H9 (cell line): ENCODE results near the gene CREG1. TPM values are rescaled to one million over a fixed set of nuclear protein-coding genes. Genes with fewer than 3 reads are reported as not detected.

Experiments
- DNase-seq: peaks from one replicate; pipeline ENCODE4 v3.0.0-alpha.2; 2017
- H2AFZ ChIP-seq: one replicate; pipeline ENCODE4 v1.6.1; 2013; ENCODE audit warnings: mild to moderate bottlenecking, low read length, control low read depth, moderate library complexity
- H2AK5ac ChIP-seq: 2 replicates; pipeline ENCODE4 v1.6.1; 2013; ENCODE audit warnings: low read length, control low read depth, mixed read lengths; ENCODE audit not compliant: insufficient read length
- H2BK120ac ChIP-seq: one replicate; pipeline ENCODE4 v1.6.1; 2013; ENCODE audit warnings: low read depth, mild to moderate bottlenecking, low read length, control low read depth, inconsistent platforms; ENCODE audit not compliant: poor library complexity, severe bottlenecking
- H2BK12ac ChIP-seq: 2 replicates; pipeline ENCODE4 v1.6.1; 2013; ENCODE audit warnings: low read length, control low read depth, mixed read lengths, low read depth; ENCODE audit not compliant: insufficient read length
- H2BK15ac ChIP-seq: 2 replicates; pipeline ENCODE4 v1.6.1; 2013; ENCODE audit warnings: low read depth, low read length, control low read depth
- H2BK20ac ChIP-seq: one replicate; pipeline ENCODE4 v1.6.1; 2013; ENCODE audit warnings: low read depth, mild to moderate bottlenecking, low read length, control low read depth, inconsistent platforms; ENCODE audit not compliant: poor library complexity, severe bottlenecking
- H2BK5ac ChIP-seq: 2 replicates; pipeline ENCODE4 v1.6.1; 2013; ENCODE audit warnings: low read length, control low read depth, mixed read lengths; ENCODE audit not compliant: insufficient read length
- H3K14ac ChIP-seq: 2 replicates; pipeline ENCODE4 v1.6.1; 2013; ENCODE audit warnings: low read length, control low read depth; ENCODE audit not compliant: insufficient read depth
- H3K18ac ChIP-seq: 2 replicates; pipeline ENCODE4 v1.6.1; 2013; ENCODE audit warnings: low read depth, mild to moderate bottlenecking, mixed read lengths, low read length, control low read depth; ENCODE audit not compliant: insufficient read length
- H3K23ac ChIP-seq: 2 replicates; pipeline ENCODE4 v1.6.1; 2013; ENCODE audit warnings: low read length, control low read depth, mixed read lengths, low read depth; ENCODE audit not compliant: insufficient read length
- H3K23me2 ChIP-seq: 2 replicates; pipeline ENCODE4 v1.6.1; 2013; ENCODE audit warnings: low read depth, mild to moderate bottlenecking, mixed read lengths, low read length, control low read depth; ENCODE audit not compliant: insufficient read length, poor library complexity, severe bottlenecking
- H3K27ac ChIP-seq: 2 replicates; pipeline ENCODE4 v1.5.1; 2013; ENCODE audit warnings: low read length, control low read depth, mixed read lengths, low read depth; ENCODE audit not compliant: insufficient read length
- H3K27me3 ChIP-seq: 2 replicates; pipeline ENCODE4 v1.6.1; 2013; ENCODE audit warnings: low read length, control low read depth, inconsistent platforms; ENCODE audit not compliant: insufficient read depth
- H3K4ac ChIP-seq: 2 replicates; pipeline ENCODE4 v1.6.1; 2013; ENCODE audit warnings: low read depth, mild to moderate bottlenecking, control low read depth, inconsistent platforms, low read length, moderate library complexity
- H3K4me1 ChIP-seq: 2 replicates; pipeline ENCODE4 v1.6.1; 2013; ENCODE audit warnings: low read length, control low read depth, inconsistent platforms; ENCODE audit not compliant: insufficient read depth
- H3K4me2 ChIP-seq: 2 replicates; pipeline ENCODE4 v1.6.1; 2013; ENCODE audit warnings: low read length, control low read depth, mixed read lengths; ENCODE audit not compliant: insufficient read length, insufficient read depth
- H3K56ac ChIP-seq: 2 replicates; pipeline ENCODE4 v1.6.1; 2013; ENCODE audit warnings: low read depth, mild to moderate bottlenecking, mixed read lengths, low read length, control low read depth; ENCODE audit not compliant: insufficient read length
- H3K79me1 ChIP-seq: 2 replicates; pipeline ENCODE4 v1.6.1; 2013; ENCODE audit warnings: low read depth, mild to moderate bottlenecking, moderate library complexity, low read length, control low read depth, inconsistent platforms; ENCODE audit not compliant: insufficient read depth, poor library complexity, severe bottlenecking
- H3K79me2 ChIP-seq: 2 replicates; pipeline ENCODE4 v1.6.1; 2013; ENCODE audit warnings: low read length, control low read depth, inconsistent platforms; ENCODE audit not compliant: insufficient read depth
- H3K9ac ChIP-seq: 2 replicates; pipeline ENCODE4 v1.6.1; 2013; ENCODE audit warnings: low read length, control low read depth, mixed read lengths; ENCODE audit not compliant: insufficient read length; ENCODE audit errors: extremely low read depth
- H3K9me3 ChIP-seq: one replicate; pipeline ENCODE4 v1.6.1; 2013; ENCODE audit warnings: low read depth, low read length, inconsistent platforms; ENCODE audit not compliant: control insufficient read depth
- H3T11ph ChIP-seq: one replicate; pipeline ENCODE4 v1.6.1; 2013; ENCODE audit warnings: mild to moderate bottlenecking, low read length, control low read depth, inconsistent platforms
- H4K20me1 ChIP-seq: one replicate; pipeline ENCODE4 v1.6.1; 2013; ENCODE audit not compliant: control insufficient read depth, insufficient read length, insufficient read depth
- H4K5ac ChIP-seq: 2 replicates; pipeline ENCODE4 v1.6.1; 2013; ENCODE audit warnings: low read depth, mild to moderate bottlenecking, mixed read lengths, low read length, control low read depth; ENCODE audit not compliant: insufficient read length
- H4K8ac ChIP-seq: replicated peaks from 2 replicates; pipeline ENCODE4 v1.6.1; 2013; ENCODE audit warnings: low read length, control low read depth, mixed read lengths, low read depth; ENCODE audit not compliant: insufficient read length
- H4K91ac ChIP-seq: 2 replicates; pipeline ENCODE4 v1.6.1; 2013; ENCODE audit warnings: low read depth, mild to moderate bottlenecking, moderate library complexity, mixed read lengths, low read length, control low read depth; ENCODE audit not compliant: insufficient read length
- H3K27ac Mint-ChIP-seq, 3 experiments: 2 replicates in 2 of 3; 3 replicates in 1 of 3; pipeline ENCODE4 v1.8.0; 2020 to 2021; ENCODE audit warnings: mixed read lengths in 3 of 3, mild to moderate bottlenecking in 1 of 3, moderate library complexity in 1 of 3
- H3K27me3 Mint-ChIP-seq: 2 replicates; pipeline ENCODE4 v1.8.0; 2021; ENCODE audit warnings: low read depth, mild to moderate bottlenecking, moderate library complexity, mixed read lengths
- H3K36me3 Mint-ChIP-seq, 3 experiments: 2 replicates in 2 of 3; 3 replicates in 1 of 3; pipeline ENCODE4 v1.8.0; 2020 to 2021; ENCODE audit warnings: low read depth in 3 of 3, mixed read lengths in 3 of 3; ENCODE audit not compliant: insufficient read depth in 1 of 3
- H3K4me1 Mint-ChIP-seq, 2 experiments: 2 replicates each; pipeline ENCODE4 v1.8.0; 2020; ENCODE audit warnings: mixed read lengths in 2 of 2
- H3K4me3 Mint-ChIP-seq, 2 experiments: 2 replicates in 1 of 2; 3 replicates in 1 of 2; pipeline ENCODE4 v1.8.0; 2020 to 2021; ENCODE audit warnings: mild to moderate bottlenecking in 2 of 2, mixed read lengths in 2 of 2, moderate library complexity in 1 of 2
- H3K9me3 Mint-ChIP-seq, 2 experiments: 2 replicates in 1 of 2; 3 replicates in 1 of 2; pipeline ENCODE4 v1.8.0; 2020; ENCODE audit warnings: mild to moderate bottlenecking in 2 of 2, mixed read lengths in 2 of 2, moderate library complexity in 1 of 2
- CTCF ChIP-seq: fragments of 200-600 bp; sonication (generic); conservative IDR thresholded peaks from 3 replicates; pipeline ENCODE4 v1.8.0; 2021; ENCODE audit warnings: antibody characterized with exemption, mild to moderate bottlenecking
- WGBS: extraction: QIAGEN DNeasy Blood & Tissue Kit; methylation state at CpG from one replicate; pipeline ENCODE4 v1.1.7; 2013; ENCODE audit warnings: missing lambda C conversion rate, low lambda C conversion rate, mixed read lengths; ENCODE audit not compliant: insufficient read length; ENCODE audit errors: extremely low coverage; 5-methylcytosine and 5-hydroxymethylcytosine counted together
- total RNA-seq: library from RNA; stranded (reverse); gene quantifications from 2 replicates; pipeline ENCODE4 v1.2.1, GENCODE V29; 2021

The CREG1 gene
- total RNA-seq, 1 experiment from 2014 or later = 19.8 TPM

- Histone ChIP-seq H3K79me1 (no peaks in the 10 kb centered on the region), H3K4me1 (no peaks in the 10 kb centered on the region), H3K9me3 (no peaks in the 10 kb centered on the region), H3K27ac (no peak overlapping the region), H3K23ac (no peak overlapping the region), H2BK120ac (no peak overlapping the region), H4K5ac (no peak overlapping the region), H2BK15ac (no peak overlapping the region), H3K14ac (no peak overlapping the region), H4K91ac (no peak overlapping the region), H3K4ac (no peak overlapping the region), H4K20me1 (no peaks in the 10 kb centered on the region), H2BK12ac (no peak overlapping the region), H3K27me3 (no peaks in the 10 kb centered on the region), H3K4me2 (no peak overlapping the region), H2AFZ (no peak overlapping the region), H2BK5ac (no peak overlapping the region), H3T11ph (no peak overlapping the region), H3K23me2 (no peaks in the 10 kb centered on the region), H2BK20ac (no peak overlapping the region), H3K18ac (no peak overlapping the region), H2AK5ac (no peak overlapping the region), H4K8ac (no peak overlapping the region), H3K56ac (no peak overlapping the region), H3K79me2 (no peaks in the 10 kb centered on the region), H3K9ac (no peak overlapping the region)
- Mint-ChIP-seq H3K9me3 (peaks cover 0 to 2% of the 10 kb centered on the region in 2 experiments; a peak in 2 of 5 replicates), H3K36me3 (no peaks in the 10 kb centered on the region), H3K4me3 (no peak overlapping the region), H3K27me3 (peaks cover 7% of the 10 kb centered on the region), H3K4me1 (no peaks in the 10 kb centered on the region), H3K27ac (no peak overlapping the region)
- no CpG with 5 or more reads among the region's 2 CpGs for WGBS
- no peak for TF ChIP-seq CTCF
- no peak for DNase-seq
Measured at GRCh38 chr1:167578939-167579521, 25.5 kb upstream of the CREG1 start.
